ENCODE measurements around the gene TMUB2.

DNA sequence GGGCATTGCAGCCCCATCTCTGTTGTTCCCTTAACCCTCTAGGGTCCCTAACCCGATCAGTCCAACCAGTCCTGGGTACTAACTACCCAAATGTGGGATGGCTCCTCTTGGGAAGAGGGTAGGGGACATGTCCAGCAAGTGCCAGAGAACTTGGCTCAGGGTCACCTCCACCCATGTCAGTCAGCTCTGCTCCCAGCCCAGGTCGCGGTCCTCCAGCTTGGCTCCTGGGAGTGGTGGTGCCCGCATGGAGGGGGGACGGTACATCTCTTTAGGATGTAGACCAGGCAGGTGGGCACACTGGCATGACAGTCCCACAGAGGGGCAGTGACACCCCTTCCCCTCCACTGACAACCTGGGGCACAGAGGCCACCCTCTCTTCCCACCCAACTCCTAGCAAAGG lies 6.0 kb downstream of the TMUB2 start:
- TF ChIP-seq POLR2A (IDR thresholded peaks at IDR 0.05) = no peak
- TF ChIP-seq, protein P1, sequence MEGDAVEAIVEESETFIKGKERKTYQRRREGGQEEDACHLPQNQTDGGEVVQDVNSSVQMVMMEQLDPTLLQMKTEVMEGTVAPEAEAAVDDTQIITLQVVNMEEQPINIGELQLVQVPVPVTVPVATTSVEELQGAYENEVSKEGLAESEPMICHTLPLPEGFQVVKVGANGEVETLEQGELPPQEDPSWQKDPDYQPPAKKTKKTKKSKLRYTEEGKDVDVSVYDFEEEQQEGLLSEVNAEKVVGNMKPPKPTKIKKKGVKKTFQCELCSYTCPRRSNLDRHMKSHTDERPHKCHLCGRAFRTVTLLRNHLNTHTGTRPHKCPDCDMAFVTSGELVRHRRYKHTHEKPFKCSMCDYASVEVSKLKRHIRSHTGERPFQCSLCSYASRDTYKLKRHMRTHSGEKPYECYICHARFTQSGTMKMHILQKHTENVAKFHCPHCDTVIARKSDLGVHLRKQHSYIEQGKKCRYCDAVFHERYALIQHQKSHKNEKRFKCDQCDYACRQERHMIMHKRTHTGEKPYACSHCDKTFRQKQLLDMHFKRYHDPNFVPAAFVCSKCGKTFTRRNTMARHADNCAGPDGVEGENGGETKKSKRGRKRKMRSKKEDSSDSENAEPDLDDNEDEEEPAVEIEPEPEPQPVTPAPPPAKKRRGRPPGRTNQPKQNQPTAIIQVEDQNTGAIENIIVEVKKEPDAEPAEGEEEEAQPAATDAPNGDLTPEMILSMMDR (IDR thresholded peaks at IDR 0.05) = no peak
